ENCODE measurements around the gene FIGN.

The FIGN gene

GRCh38 chr2:163664610-163665009 lies 71.2 kb downstream of the FIGN start:
- no peak for DNase-seq (ENCODE audit: low read depth, low spot score)

GRCh38 chr2:163662141-163662780 lies 73.5 kb downstream of the FIGN start:
- no peak for DNase-seq (ENCODE audit: low read depth, low spot score)

DNA sequence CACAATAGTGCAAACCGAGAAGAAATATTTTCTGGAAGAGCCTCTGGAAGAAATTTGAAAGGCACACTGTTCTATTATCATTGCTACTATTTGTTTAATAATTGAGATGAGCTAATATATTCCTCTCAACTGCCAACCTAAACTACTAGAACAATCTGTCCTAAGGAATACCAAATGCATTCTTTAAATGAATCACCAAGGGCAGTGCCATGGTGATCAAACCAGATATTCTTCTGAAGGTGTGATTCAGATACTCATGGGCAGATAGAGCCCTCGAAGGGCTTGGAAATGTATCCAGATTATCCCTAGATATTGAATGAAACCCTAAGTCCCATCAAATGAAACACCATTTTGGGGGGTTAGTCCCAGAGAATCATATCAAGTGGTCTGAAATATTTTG lies 76.6 kb downstream of the FIGN start:
- no peak for DNase-seq (ENCODE audit: low read depth, low spot score)

- no peak for DNase-seq (ENCODE audit: low read depth, low spot score)
These were observed 77.3 kb downstream of the FIGN start for GRCh38 chr2:163658556-163658955.

DNA sequence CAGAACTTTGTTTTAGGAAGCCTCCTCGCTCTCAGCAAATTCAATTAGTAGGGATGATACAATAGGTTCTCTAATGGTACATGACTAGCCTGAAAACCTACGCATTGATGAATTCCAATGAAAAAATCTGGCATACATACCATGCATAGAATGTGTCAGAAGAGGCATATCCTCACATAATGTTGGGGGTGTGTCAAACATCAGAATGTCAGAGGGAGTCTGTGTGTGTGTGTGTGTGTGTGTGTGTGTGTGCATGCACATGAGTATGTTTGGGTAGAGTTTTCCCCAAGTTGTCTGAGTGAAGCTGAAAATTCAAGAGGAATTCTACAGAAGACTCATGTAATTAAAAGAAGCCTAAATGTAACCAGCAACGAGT lies 78.5 kb downstream of the FIGN start:
- no peak for DNase-seq (ENCODE audit: low read depth, low spot score)

- no peak for DNase-seq (ENCODE audit: low read depth, low spot score)
These were observed 79.1 kb downstream of the FIGN start for GRCh38 chr2:163656622-163657280.

DNA sequence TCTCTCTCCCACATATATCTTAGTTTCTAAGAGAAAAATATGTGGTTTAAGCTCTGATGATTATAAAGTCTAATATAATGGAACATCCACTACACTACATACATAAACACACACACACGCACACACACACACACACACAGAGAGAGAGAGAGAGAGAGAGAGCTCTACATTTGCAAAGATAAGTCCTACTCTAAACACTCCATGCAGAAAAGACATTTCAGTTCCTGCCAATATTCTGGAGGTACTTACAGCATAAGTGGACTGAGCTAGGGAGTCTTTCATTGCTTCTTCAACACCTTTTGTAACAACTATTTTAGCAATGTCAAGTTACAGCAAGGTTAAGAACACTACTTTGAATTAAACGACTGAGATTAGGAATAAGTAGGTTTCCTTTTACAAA lies 80.1 kb downstream of the FIGN start:
- DNase-seq (ENCODE audit: low read depth, low spot score), result no peak

DNA sequence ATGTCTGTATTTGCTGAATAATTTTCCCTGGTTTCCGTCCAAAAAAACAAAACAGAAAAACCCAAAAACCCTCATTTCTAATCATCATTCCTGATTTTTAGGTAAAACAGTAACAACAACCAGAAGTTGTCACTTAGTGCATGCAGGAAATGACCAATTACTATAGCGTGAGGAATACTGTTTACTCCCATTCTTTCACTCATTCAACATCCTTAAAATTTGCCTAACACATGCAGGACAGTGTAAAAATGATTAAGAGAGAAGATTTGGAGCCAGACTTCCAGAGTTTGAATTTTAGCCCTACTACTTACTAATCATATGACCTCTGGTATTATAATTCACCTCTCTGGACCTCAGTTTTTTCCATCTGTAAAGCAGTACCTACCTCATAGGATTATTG lies 83.1 kb downstream of the FIGN start:
- DNase-seq (ENCODE audit: low read depth, low spot score), result no peak

GRCh38 chr2:163649080-163649479 lies 86.7 kb downstream of the FIGN start:
- no peak for DNase-seq (ENCODE audit: low read depth, low spot score)

GRCh38 chr2:163647300-163647699 lies 88.5 kb downstream of the FIGN start:
- DNase-seq (ENCODE audit: low read depth, low spot score), result no peak

GRCh38 chr2:163646687-163647086 lies 89.1 kb downstream of the FIGN start:
- no peak for DNase-seq (ENCODE audit: low read depth, low spot score)

DNA sequence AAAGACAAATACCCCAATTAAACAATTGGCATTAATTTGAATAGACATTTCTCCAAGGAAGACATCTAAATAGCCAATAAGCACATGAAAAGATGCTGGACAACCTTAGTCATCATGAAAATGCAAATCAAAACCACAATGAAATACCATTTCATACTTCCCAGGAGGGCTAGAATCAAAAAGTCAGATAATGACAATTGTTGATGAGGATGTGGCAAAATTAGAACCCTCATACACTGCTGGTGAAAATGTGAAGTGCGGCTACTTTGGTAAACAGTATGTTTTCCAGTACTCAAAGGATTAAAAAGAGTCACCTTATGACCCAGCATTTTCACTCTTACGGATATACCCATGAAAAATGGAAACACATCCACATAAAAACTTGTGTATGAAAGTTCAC lies 91.6 kb downstream of the FIGN start:
- DNase-seq (ENCODE audit: low read depth, low spot score), result no peak

- no peak for DNase-seq (ENCODE audit: low read depth, low spot score)
These were observed 93.8 kb downstream of the FIGN start for GRCh38 chr2:163641986-163642385.

DNA sequence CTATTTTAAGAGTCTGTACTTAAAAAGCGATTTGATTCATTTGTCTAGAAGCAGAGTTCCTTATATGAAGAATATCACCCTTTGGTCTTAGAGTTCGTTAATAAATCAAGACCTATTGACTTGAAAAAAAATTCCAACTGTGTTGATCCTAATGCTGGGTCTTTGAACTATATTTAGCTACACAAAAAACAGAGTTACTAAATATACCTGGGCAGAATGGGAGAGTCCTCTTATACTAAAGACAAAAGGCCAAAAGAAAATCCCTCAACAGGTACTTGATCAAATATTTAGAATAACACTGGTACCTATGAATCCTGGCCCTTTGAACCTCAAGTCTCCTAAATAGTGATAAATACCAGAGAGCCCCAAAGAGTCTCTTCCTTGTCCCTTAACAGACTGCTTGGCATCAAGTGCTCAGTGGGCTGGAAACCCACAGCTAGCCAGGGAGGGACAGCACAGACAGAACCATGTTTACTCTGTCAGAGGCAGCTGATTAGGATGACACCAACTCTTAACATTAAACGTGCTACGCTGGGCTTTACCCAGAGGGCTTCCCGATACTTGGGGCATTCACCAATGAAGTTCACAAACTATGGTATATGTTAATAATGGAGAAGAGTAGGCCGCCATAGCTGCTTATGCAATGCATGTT lies 95.1 kb downstream of the FIGN start:
- no peak for DNase-seq (ENCODE audit: low read depth, low spot score)

DNA sequence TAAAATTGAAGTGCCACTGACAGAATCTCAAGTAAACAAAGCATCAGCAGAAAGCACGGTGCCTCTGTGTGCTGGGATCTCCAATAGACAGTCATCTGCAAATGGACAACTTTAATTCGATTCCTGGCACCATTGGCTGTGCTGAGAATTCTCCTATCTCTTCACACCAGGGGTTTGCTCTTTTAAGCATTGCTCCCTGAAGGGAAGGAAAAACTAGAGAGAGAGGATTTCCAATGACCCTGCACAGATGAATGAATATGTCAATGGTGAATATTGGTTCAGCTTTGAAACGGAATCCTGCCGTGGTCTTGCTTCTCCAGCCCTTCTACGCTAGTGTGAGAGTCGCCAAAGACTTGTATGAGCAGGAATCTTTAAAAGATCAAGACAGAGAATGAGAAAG lies 97.9 kb downstream of the FIGN start:
- no peak for DNase-seq (ENCODE audit: low read depth, low spot score)

- DNase-seq (ENCODE audit: low read depth, low spot score), result no peak
These were observed 102.5 kb downstream of the FIGN start for GRCh38 chr2:163633291-163633690.

- DNase-seq (ENCODE audit: low read depth, low spot score), result no peak
These were observed 105.0 kb downstream of the FIGN start for GRCh38 chr2:163630836-163631235.

- DNase-seq (ENCODE audit: low read depth, low spot score), result no peak
These were observed 109.1 kb downstream of the FIGN start for GRCh38 chr2:163626639-163627109.

GRCh38 chr2:163626208-163626607 lies 109.6 kb downstream of the FIGN start:
- DNase-seq (ENCODE audit: low read depth, low spot score), result no peak

GRCh38 chr2:163625632-163626031 lies 110.2 kb downstream of the FIGN start:
- no peak for DNase-seq (ENCODE audit: low read depth, low spot score)

GRCh38 chr2:163621445-163622004 lies 114.3 kb downstream of the FIGN start:
- no peak for DNase-seq (ENCODE audit: low read depth, low spot score)

DNA sequence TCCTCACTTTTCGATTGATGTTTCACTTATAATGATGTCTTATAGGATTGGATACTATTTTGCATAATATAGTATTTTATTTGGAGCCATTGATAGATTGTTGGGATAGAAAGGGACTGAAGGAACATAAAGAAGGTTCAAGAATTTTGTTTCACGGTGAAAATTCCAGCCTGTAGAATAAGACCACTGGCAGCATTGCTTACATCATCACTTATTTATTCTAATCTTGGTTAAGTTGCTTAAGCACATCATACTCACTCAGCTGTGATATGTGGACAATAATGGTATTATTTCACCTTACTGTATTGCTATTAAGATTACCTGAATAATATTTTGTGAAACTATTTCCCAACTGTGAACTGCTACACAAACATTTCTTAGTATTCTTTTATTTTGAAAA lies 118.3 kb downstream of the FIGN start:
- DNase-seq (ENCODE audit: low read depth, low spot score), result no peak

- no peak for DNase-seq (ENCODE audit: low read depth, low spot score)
These were observed 122.5 kb downstream of the FIGN start for GRCh38 chr2:163613266-163613731.
